ENCODE data around the gene GPR150. TPM values are rescaled to one million over a fixed set of nuclear protein-coding genes. Genes with fewer than 3 reads are reported as not detected.
A peak's percentile ranks its signal among the peaks of the same experiment; 100 is the strongest.

Gene GPR150
- total RNA-seq, 1 experiment from 2014 or later: 0.54 TPM

DNA sequence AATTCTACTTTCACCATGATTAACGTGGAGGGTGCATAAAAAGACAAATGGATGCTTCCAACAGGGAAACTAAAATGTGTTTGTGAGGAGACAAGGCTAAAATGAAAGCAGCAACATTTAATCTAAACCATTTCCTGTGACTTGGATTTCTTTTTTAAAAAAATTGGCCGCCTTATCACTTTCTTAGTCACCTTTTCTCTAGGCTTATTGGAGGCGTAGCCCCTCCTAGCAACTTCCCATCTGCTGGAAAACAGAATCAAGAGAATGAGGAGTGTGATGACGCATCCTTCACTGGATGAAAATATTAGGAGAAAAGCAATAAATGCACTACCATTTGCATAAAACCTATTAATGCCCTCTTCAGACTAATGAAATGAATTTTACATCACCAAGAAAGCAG, 791 bp upstream of the GPR150 start:
- TSS peak; percentile 63 for BruUV-seq (replicated peaks)
- ChIA-PET POLR2A (no interaction called here), CTCF (no interaction called here)
- H3K36me3 ChIP-seq (ENCODE audit: control insufficient read depth, insufficient read depth, low read length): no peaks in the 10 kb centered on the region
- DNase-seq (ENCODE audit: low read depth, low spot score) (no peak), ATAC-seq (no peak)
- H3K27ac ChIP-seq (ENCODE audit: low read length): peak overlapping the region; percentile 86
- TF ChIP-seq, protein P1, sequence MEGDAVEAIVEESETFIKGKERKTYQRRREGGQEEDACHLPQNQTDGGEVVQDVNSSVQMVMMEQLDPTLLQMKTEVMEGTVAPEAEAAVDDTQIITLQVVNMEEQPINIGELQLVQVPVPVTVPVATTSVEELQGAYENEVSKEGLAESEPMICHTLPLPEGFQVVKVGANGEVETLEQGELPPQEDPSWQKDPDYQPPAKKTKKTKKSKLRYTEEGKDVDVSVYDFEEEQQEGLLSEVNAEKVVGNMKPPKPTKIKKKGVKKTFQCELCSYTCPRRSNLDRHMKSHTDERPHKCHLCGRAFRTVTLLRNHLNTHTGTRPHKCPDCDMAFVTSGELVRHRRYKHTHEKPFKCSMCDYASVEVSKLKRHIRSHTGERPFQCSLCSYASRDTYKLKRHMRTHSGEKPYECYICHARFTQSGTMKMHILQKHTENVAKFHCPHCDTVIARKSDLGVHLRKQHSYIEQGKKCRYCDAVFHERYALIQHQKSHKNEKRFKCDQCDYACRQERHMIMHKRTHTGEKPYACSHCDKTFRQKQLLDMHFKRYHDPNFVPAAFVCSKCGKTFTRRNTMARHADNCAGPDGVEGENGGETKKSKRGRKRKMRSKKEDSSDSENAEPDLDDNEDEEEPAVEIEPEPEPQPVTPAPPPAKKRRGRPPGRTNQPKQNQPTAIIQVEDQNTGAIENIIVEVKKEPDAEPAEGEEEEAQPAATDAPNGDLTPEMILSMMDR (IDR thresholded peaks at IDR 0.05): no peak
- H3K9me3 ChIP-seq (ENCODE audit: control insufficient read depth, insufficient read depth, low read depth, low read length): no peaks in the 10 kb centered on the region
- no peaks in the 10 kb centered on the region for H3K27me3 ChIP-seq (ENCODE audit: control insufficient read depth, insufficient read depth, low read length)
- in situ Hi-C loops (cut with HindIII; ENCODE audit: low pct_unique_long_range_greater_than_20kb, low sequenced_read_pairs): no loop called here
- intact Hi-C loops (cut with micrococcal nuclease; ENCODE audit: unreplicated experiment): loop anchor here (10.0 kb wide), 1 partner anchor 64 kb away; the partner anchor contains the start of genes ARSK and SKIC3
- H3K4me1 ChIP-seq (ENCODE audit: control insufficient read depth, insufficient read depth, low read length): peaks cover 10% of the 10 kb centered on the region
- H3K4me3 ChIP-seq (ENCODE audit: low read depth in 2 of 2, low read length in 2 of 2): peak overlapping the region in 1 of 2 experiments; percentile 73; a peak in 2 of 4 replicates

DNA sequence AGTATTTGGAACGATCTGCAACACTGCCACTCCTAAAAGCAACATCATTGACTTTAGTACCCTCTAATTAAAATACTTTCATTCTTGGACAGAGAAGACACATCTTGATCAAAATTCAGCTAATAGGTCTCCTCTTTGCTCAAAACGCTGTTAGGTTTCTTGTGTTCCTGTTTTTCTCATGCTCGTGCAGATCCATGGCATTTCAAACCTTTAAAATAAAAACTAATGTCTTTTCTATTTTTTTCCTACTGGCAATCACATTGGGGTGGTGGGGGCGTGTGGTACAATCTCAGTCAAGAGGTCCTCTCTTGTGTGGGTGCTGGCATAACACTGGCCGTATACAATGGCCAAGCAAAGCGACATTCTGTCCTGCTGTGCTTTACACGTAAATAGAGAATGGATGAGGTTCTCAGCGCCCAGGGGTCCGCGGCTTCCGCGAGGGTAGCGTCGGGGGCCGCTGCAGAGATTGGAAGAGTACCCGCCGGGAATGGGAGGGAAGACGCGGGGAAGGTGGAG, 315 bp upstream of the GPR150 start:
- no peak for TF ChIP-seq SIN3A (IDR thresholded peaks at IDR 0.05; ENCODE audit: borderline replicate concordance, insufficient read depth, low read depth, low read length)
- ATAC-seq (peak; percentile 8), DNase-seq (ENCODE audit: low read depth, low spot score) (no peak)
- Histone ChIP-seq H3K4me3 (ENCODE audit: low read depth in 2 of 2, low read length in 2 of 2) (peak overlapping the region; percentile 57 to 73), H3K4me1 (ENCODE audit: control insufficient read depth, insufficient read depth, low read length) (peaks cover 10% of the 10 kb centered on the region), H3K36me3 (ENCODE audit: control insufficient read depth, insufficient read depth, low read length) (no peaks in the 10 kb centered on the region), H3K27ac (ENCODE audit: low read length) (peak overlapping the region; percentile 86), H3K27me3 (ENCODE audit: control insufficient read depth, insufficient read depth, low read length) (no peaks in the 10 kb centered on the region), H3K9me3 (ENCODE audit: control insufficient read depth, insufficient read depth, low read depth, low read length) (no peaks in the 10 kb centered on the region)
- in situ Hi-C loops (cut with HindIII; ENCODE audit: low pct_unique_long_range_greater_than_20kb, low sequenced_read_pairs) (no loop called here), intact Hi-C loops (cut with micrococcal nuclease; ENCODE audit: unreplicated experiment) (loop anchor here (10.0 kb wide), 1 partner anchor 65 kb away; the partner anchor contains the start of genes ARSK and SKIC3)
- ChIA-PET POLR2A (no interaction called here), CTCF (no interaction called here)
- BruUV-seq (replicated peaks): no TSS peak

DNA sequence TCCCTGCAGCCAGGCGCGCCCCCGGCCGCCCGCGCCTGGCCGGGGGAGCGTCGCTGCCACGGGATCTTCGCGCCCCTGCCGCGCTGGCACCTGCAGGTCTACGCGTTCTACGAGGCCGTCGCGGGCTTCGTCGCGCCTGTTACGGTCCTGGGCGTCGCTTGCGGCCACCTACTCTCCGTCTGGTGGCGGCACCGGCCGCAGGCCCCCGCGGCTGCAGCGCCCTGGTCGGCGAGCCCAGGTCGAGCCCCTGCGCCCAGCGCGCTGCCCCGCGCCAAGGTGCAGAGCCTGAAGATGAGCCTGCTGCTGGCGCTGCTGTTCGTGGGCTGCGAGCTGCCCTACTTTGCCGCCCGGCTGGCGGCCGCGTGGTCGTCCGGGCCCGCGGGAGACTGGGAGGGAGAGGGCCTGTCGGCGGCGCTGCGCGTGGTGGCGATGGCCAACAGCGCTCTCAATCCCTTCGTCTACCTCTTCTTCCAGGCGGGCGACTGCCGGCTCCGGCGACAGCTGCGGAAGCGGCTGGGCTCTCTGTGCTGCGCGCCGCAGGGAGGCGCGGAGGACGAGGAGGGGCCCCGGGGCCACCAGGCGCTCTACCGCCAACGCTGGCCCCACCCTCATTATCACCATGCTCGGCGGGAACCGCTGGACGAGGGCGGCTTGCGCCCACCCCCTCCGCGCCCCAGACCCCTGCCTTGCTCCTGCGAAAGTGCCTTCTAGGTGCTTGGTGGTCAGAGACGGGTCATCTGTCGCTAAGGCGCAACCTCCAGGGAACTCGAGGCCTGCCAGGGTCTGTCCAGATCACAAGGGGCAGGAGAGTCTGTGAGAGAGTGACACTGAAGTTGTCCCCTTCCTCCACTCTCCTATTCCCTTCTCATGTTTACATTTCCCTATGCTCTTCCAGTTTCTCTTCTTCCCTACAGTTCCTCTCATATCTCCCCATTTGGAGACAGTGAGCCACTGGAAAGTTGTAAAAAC, 1.3 kb downstream of the GPR150 start:
- TF ChIP-seq SIN3A (IDR thresholded peaks at IDR 0.05; ENCODE audit: borderline replicate concordance, insufficient read depth, low read depth, low read length) (0 out of 2 replicates have a peak, but pooled peaks have one; percentile 10), POLR2AphosphoS5 (IDR thresholded peaks at IDR 0.05; ENCODE audit: low read depth, low read length) (no peak), TCF7L2 (IDR thresholded peaks at IDR 0.05; ENCODE audit: low read depth, low read length) (no peak)
- TF ChIP-seq, protein P1 (IDR thresholded peaks at IDR 0.05): peak; percentile 13; the same call in 1 of the 2 replicates
- TF ChIP-seq, protein P2, sequence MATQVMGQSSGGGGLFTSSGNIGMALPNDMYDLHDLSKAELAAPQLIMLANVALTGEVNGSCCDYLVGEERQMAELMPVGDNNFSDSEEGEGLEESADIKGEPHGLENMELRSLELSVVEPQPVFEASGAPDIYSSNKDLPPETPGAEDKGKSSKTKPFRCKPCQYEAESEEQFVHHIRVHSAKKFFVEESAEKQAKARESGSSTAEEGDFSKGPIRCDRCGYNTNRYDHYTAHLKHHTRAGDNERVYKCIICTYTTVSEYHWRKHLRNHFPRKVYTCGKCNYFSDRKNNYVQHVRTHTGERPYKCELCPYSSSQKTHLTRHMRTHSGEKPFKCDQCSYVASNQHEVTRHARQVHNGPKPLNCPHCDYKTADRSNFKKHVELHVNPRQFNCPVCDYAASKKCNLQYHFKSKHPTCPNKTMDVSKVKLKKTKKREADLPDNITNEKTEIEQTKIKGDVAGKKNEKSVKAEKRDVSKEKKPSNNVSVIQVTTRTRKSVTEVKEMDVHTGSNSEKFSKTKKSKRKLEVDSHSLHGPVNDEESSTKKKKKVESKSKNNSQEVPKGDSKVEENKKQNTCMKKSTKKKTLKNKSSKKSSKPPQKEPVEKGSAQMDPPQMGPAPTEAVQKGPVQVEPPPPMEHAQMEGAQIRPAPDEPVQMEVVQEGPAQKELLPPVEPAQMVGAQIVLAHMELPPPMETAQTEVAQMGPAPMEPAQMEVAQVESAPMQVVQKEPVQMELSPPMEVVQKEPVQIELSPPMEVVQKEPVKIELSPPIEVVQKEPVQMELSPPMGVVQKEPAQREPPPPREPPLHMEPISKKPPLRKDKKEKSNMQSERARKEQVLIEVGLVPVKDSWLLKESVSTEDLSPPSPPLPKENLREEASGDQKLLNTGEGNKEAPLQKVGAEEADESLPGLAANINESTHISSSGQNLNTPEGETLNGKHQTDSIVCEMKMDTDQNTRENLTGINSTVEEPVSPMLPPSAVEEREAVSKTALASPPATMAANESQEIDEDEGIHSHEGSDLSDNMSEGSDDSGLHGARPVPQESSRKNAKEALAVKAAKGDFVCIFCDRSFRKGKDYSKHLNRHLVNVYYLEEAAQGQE (IDR thresholded peaks at IDR 0.05; ENCODE audit: insufficient read depth in 1 of 2, low read depth in 2 of 2, low read length in 1 of 2): no peak
- in situ Hi-C loops (cut with HindIII; ENCODE audit: low pct_unique_long_range_greater_than_20kb, low sequenced_read_pairs): no loop called here
- POLR2A ChIA-PET: interaction anchor here (0.6 to 0.7 kb wide), 2 partner anchors 66 to 785 kb away, joined by 8 to 13 read pairs; partner anchors contain the start of gene ARSK
- intact Hi-C loops (cut with micrococcal nuclease; ENCODE audit: unreplicated experiment): no loop called here
- BruUV-seq (replicated peaks): no TSS peak
- H3K27ac ChIP-seq (ENCODE audit: low read length): peak overlapping the region; percentile 65
- DNase-seq (ENCODE audit: low read depth, low spot score): no peak
- H3K27me3 ChIP-seq (ENCODE audit: control insufficient read depth, insufficient read depth, low read length): no peaks in the 10 kb centered on the region
- no peaks in the 10 kb centered on the region for H3K36me3 ChIP-seq (ENCODE audit: control insufficient read depth, insufficient read depth, low read length)
- peaks cover 10% of the 10 kb centered on the region for H3K4me1 ChIP-seq (ENCODE audit: control insufficient read depth, insufficient read depth, low read length)
- CTCF ChIA-PET: no interaction called here
- H3K4me3 ChIP-seq (ENCODE audit: low read depth in 2 of 2, low read length in 2 of 2): peak overlapping the region; percentile 52 to 57
- ATAC-seq: peak; percentile 73
- no peaks in the 10 kb centered on the region for H3K9me3 ChIP-seq (ENCODE audit: control insufficient read depth, insufficient read depth, low read depth, low read length)
